DMS153 (cell line): ENCODE measurements around the gene GLI2.

Experiments
- DNase-seq: peaks from one replicate; lab custom pipeline; 2025; lab: John Stamatoyannopoulos, UW

GLI2 gene

GRCh38 chr2:120712180-120712681, 23.4 kb upstream of the GLI2 start:
- DNase-seq, result no peak

GRCh38 chr2:120715353-120715752, 20.3 kb upstream of the GLI2 start:
- DNase-seq, result no peak

GRCh38 chr2:120715941-120716340, 19.7 kb upstream of the GLI2 start:
- DNase-seq, result no peak

- DNase-seq, result no peak
Measured at GRCh38 chr2:120716641-120717585, 18.8 kb upstream of the GLI2 start.

GRCh38 chr2:120719491-120719890, 16.2 kb upstream of the GLI2 start:
- no peak for DNase-seq

GRCh38 chr2:120720231-120720630, 15.4 kb upstream of the GLI2 start:
- no peak for DNase-seq

- no peak for DNase-seq
Measured at GRCh38 chr2:120720746-120721375, 14.8 kb upstream of the GLI2 start.

- no peak for DNase-seq
Measured at GRCh38 chr2:120722246-120722567, 13.5 kb upstream of the GLI2 start.

- DNase-seq, result no peak
Measured at GRCh38 chr2:120722568-120723421, 12.9 kb upstream of the GLI2 start.

GRCh38 chr2:120726245-120726644, 9.4 kb upstream of the GLI2 start:
- DNase-seq, result no peak

- DNase-seq, result no peak
Measured at GRCh38 chr2:120729406-120730399, 6.0 kb upstream of the GLI2 start.

- no peak for DNase-seq
Measured at GRCh38 chr2:120731175-120731574, 4.5 kb upstream of the GLI2 start.

- DNase-seq, result no peak
Measured at GRCh38 chr2:120732506-120733237, 3.0 kb upstream of the GLI2 start.

- DNase-seq, result no peak
Measured at GRCh38 chr2:120733238-120733932, 2.3 kb upstream of the GLI2 start.

GRCh38 chr2:120734930-120735651, 577 bp upstream of the GLI2 start:
- DNase-seq, result no peak

- no peak for DNase-seq
Measured at GRCh38 chr2:120736202-120736623, 545 bp downstream of the GLI2 start.

- no peak for DNase-seq
Measured at GRCh38 chr2:120736624-120737339, 1.1 kb downstream of the GLI2 start.

- DNase-seq, result no peak
Measured at GRCh38 chr2:120737340-120738101, 1.9 kb downstream of the GLI2 start.
